ENCODE data around the gene ARHGEF6. TPM values are rescaled to one million over a fixed set of nuclear protein-coding genes. Genes with fewer than 3 reads are reported as not detected.

ARHGEF6 gene
- polyA plus RNA-seq, 1 experiment: 6.8 TPM

DNA sequence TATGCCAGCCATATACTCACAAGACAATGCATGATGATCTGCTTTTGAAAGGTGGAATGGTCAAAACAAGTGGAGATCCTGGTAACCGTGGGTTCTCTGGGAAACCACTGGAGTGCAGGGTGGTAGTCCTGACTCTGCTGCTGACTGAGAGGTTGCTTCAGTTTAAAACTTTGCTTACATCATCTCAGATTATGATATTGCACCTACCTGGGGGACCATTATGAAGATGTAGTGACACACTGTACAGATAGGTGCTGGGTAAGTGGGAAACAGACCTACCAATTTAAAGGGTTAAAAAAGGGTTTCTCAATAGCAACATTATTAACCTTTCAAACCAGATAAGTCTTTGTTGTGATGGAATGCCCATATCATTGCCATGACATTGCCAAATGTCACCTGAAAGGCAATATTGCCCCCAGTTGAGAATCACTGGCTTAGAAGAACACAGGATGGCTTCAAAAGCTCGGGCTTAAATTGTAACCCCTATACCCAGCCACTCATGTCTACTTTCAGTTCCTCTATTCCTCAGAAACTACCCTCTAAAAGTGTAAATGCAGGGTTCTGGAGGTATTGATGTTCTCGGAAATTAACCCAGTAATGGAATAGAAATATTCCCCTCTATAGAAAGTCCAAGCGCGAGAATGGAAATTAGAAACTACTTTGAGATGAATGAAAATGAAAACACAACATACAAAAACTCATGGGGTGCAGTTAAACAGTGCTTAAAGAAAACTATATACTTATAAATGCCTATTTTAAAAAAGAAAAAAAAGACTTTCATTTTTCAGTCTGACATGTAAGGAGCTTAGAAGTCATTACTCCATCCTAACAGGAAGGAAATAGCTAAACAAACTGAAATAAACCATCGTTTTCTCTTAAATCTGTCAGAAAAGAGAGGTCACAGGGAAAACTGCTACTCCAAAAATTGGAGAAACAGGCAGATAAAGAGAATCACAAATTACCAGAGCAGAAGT lies 65.8 kb downstream of the ARHGEF6 start:
- Histone ChIP-seq H3K4me3 (ENCODE audit: low read depth, low read length) (no peak overlapping the region), H3K9me3 (ENCODE audit: control insufficient read depth, insufficient read depth, low read length) (no peaks in the 10 kb centered on the region), H3K27me3 (ENCODE audit: control insufficient read depth, insufficient read depth, low read length) (no peaks in the 10 kb centered on the region), H3K27ac (ENCODE audit: low read depth, low read length) (no peak overlapping the region)
- CTCF ChIA-PET: no interaction called here
- TF ChIP-seq, protein P1, sequence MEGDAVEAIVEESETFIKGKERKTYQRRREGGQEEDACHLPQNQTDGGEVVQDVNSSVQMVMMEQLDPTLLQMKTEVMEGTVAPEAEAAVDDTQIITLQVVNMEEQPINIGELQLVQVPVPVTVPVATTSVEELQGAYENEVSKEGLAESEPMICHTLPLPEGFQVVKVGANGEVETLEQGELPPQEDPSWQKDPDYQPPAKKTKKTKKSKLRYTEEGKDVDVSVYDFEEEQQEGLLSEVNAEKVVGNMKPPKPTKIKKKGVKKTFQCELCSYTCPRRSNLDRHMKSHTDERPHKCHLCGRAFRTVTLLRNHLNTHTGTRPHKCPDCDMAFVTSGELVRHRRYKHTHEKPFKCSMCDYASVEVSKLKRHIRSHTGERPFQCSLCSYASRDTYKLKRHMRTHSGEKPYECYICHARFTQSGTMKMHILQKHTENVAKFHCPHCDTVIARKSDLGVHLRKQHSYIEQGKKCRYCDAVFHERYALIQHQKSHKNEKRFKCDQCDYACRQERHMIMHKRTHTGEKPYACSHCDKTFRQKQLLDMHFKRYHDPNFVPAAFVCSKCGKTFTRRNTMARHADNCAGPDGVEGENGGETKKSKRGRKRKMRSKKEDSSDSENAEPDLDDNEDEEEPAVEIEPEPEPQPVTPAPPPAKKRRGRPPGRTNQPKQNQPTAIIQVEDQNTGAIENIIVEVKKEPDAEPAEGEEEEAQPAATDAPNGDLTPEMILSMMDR (IDR thresholded peaks at IDR 0.05; ENCODE audit: low read depth, low read length): no peak
- no peak for DNase-seq (ENCODE audit: low read depth, low spot score)
- POLR2A ChIA-PET: no interaction called here

DNA sequence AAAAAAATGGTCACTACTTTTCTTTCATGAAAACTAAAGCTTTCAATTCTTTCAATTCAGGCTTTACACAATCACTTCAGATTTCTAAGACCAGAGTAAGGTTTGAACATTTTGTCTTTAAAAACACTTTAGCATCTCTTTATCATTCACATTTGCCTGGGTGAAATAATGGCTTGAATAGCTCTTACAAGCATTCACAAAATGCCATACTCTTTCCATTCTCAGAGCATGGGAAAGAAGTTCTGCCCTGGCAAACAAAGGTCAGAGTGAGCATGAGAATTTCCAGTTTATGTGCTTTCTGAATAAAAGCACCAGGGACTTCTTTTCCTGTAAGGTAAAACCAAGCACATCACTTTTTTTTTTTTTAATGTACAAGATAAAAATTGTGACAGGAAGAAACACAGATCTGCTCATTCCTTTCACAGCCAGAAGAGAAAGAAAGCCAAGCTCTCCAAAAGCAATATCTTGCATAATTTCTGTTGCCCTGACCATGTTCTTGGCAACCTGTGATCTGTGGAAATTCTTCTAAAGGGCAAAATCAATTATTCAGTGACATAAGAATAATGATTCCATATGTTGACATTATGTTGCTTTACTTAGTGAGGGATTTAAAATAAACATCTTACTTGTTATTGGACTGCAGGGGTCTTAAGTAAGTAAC lies 68.0 kb downstream of the ARHGEF6 start:
- H3K9me3 ChIP-seq (ENCODE audit: control insufficient read depth, insufficient read depth, low read length): no peaks in the 10 kb centered on the region
- no peaks in the 10 kb centered on the region for H3K27me3 ChIP-seq (ENCODE audit: control insufficient read depth, insufficient read depth, low read length)
- H3K4me3 ChIP-seq (ENCODE audit: low read depth, low read length): no peak overlapping the region
- H3K27ac ChIP-seq (ENCODE audit: low read depth, low read length): no peak overlapping the region
- TF ChIP-seq, protein P1 (IDR thresholded peaks at IDR 0.05; ENCODE audit: low read depth, low read length): no peak
- ChIA-PET CTCF (interaction anchor here (1.2 to 3.3 kb wide), 2 partner anchors 10 to 213 kb away, joined by 4 to 24 read pairs; no protein-coding TSS in a partner anchor), POLR2A (no interaction called here)
- DNase-seq (ENCODE audit: low read depth, low spot score): no peak

DNA sequence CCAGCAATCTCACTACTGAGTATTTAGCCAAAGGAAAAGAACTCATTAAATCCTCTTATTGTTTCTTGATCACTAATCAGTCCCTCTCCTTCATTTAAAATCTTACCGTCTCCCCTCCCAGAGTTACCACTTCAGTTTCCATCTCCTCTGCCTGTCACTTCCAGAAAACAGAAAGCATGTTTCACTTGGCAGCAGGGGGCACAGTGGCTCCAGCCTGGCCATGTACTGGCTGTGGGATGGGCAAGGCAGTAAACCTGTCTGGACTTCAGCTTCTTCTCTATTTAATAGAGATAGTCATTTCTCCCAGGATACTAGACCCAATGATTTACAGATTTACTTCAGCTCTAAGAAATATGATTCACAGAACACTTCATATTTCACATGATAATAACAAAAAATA lies 69.6 kb downstream of the ARHGEF6 start:
- no peak for DNase-seq (ENCODE audit: low read depth, low spot score)
- Histone ChIP-seq H3K27ac (ENCODE audit: low read depth, low read length) (no peak overlapping the region), H3K27me3 (ENCODE audit: control insufficient read depth, insufficient read depth, low read length) (no peaks in the 10 kb centered on the region), H3K4me3 (ENCODE audit: low read depth, low read length) (no peak overlapping the region), H3K9me3 (ENCODE audit: control insufficient read depth, insufficient read depth, low read length) (no peaks in the 10 kb centered on the region)
- ChIA-PET CTCF (interaction anchor here (0.9 to 3.3 kb wide), 7 partner anchors 9 to 216 kb away, joined by 3 to 24 read pairs (median 4); no protein-coding TSS in a partner anchor), POLR2A (no interaction called here)
- TF ChIP-seq, protein P1 (IDR thresholded peaks at IDR 0.05; ENCODE audit: low read depth, low read length): peak; percentile 42

DNA sequence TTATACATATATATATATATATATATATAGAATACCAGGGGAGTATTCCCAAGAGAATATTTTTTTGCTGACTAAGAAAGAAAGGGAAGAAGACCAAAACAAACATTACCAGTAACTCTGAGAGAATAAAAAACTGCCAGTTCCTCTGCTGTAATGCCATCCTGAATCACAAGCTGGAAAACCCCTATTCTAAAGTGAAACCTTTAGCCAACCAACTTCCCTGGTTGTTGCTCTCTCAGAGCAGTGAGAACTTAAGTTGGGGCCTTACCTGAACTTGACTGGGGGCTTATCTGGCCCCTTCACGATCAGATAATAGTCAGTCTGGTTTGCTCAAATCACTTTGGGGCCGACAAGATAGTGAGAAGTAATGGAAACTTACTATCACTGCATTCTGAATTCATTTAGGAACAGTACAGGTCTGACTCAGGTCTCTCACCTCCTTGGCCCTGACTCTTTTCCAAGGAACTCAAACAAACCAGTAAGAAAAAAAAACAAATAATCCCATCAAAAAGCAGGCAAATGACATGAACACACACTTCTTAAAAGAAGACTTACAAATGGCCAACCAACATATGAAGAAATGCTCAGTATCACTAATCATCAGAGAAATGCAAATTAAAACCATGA lies 70.3 kb downstream of the ARHGEF6 start:
- no peak for DNase-seq (ENCODE audit: low read depth, low spot score)
- no peak overlapping the region for H3K27ac ChIP-seq (ENCODE audit: low read depth, low read length)
- no peaks in the 10 kb centered on the region for H3K9me3 ChIP-seq (ENCODE audit: control insufficient read depth, insufficient read depth, low read length)
- POLR2A ChIA-PET: no interaction called here
- H3K27me3 ChIP-seq (ENCODE audit: control insufficient read depth, insufficient read depth, low read length): no peaks in the 10 kb centered on the region
- no peak overlapping the region for H3K4me3 ChIP-seq (ENCODE audit: low read depth, low read length)
- CTCF ChIA-PET: interaction anchor here (1.0 to 3.3 kb wide), 5 partner anchors 8 to 215 kb away, joined by 3 to 24 read pairs (median 4); no protein-coding TSS in a partner anchor
- TF ChIP-seq, protein P1 (IDR thresholded peaks at IDR 0.05; ENCODE audit: low read depth, low read length): no peak
